HepG2 (cell line): Measurements from ENCODE around the gene KIF2C. TPM values are rescaled to one million over a fixed set of nuclear protein-coding genes. Genes with fewer than 3 reads are reported as not detected.
A peak's percentile ranks its signal among the peaks of the same experiment; 100 is the strongest.

Experiments used
- ADNP ChIP-seq: sonication (generic); formaldehyde crosslinking; IDR thresholded peaks from 2 replicates; pipeline ENCODE4 v1.4.0; 2020; ENCODE audit warnings: missing genetic modification reagents
- FIP1L1 ChIP-seq: fragments of 200-400 bp; formaldehyde crosslinking; IDR thresholded peaks from 2 replicates; pipeline ENCODE4 v1.6.1; 2018; ENCODE audit warnings: low read depth, mild to moderate bottlenecking, low read length, moderate library complexity, borderline replicate concordance; ENCODE audit not compliant: insufficient read depth
- FOXP1 ChIP-seq, 2 experiments: fragments of 450-650 bp in 1 of 2; IDR thresholded peaks; 2 replicates each; pipeline ENCODE4 v1.6.1; 2017 to 2018; ENCODE audit warnings: antibody characterized with exemption in 1 of 2
- GATAD1 ChIP-seq: IDR thresholded peaks from 2 replicates; pipeline ENCODE4 v1.6.1; 2016; ENCODE audit warnings: missing genetic modification reagents, missing compliant biosample characterization
- GATAD2A ChIP-seq: IDR thresholded peaks from 2 replicates; pipeline ENCODE4 v1.6.1; 2016
- GTF3A ChIP-seq: sonication (generic); formaldehyde crosslinking; conservative IDR thresholded peaks from 2 replicates; pipeline ENCODE4 v1.4.0; 2020; ENCODE audit warnings: mild to moderate bottlenecking, missing genetic modification reagents
- HNRNPL ChIP-seq: fragments of 200-400 bp; formaldehyde crosslinking; IDR thresholded peaks from 2 replicates; pipeline ENCODE4 v1.6.1; 2017; ENCODE audit warnings: mild to moderate bottlenecking, low read depth, low read length
- JDP2 ChIP-seq: sonication (generic); formaldehyde crosslinking; IDR thresholded peaks from 2 replicates; pipeline ENCODE4 v1.8.1; 2022; ENCODE audit warnings: missing genetic modification reagents, borderline replicate concordance
- MAZ ChIP-seq, 2 experiments: sonication (generic) in 1 of 2; formaldehyde crosslinking in 1 of 2; IDR thresholded peaks; 2 replicates each; pipeline versions ENCODE4 v1.5.0 to v1.6.1; 2012 to 2020; ENCODE audit warnings: low read depth in 2 of 2, mild to moderate bottlenecking in 2 of 2, borderline replicate concordance in 1 of 2, improper control_type of control experiment in 1 of 2, low read length in 1 of 2, missing genetic modification reagents in 1 of 2, moderate library complexity in 1 of 2
- MLX ChIP-seq: IDR thresholded peaks from 2 replicates; pipeline ENCODE4 v1.6.1; 2016
- MNT ChIP-seq: fragments of 450-650 bp; IDR thresholded peaks from 2 replicates; pipeline ENCODE4 v1.6.1; 2016
- PHF8 ChIP-seq: sonication (generic); formaldehyde crosslinking; IDR thresholded peaks from 2 replicates; pipeline ENCODE4 v1.5.0; 2020; ENCODE audit warnings: missing genetic modification reagents
- POGZ ChIP-seq: sonication (generic); formaldehyde crosslinking; IDR thresholded peaks from 2 replicates; pipeline ENCODE4 v1.4.0; 2020; ENCODE audit warnings: mild to moderate bottlenecking, missing genetic modification reagents
- POLR2A ChIP-seq, 2 experiments: IDR thresholded peaks; 2 replicates each; pipeline ENCODE4 v1.6.1; 2011; ENCODE audit warnings: low read depth in 2 of 2, low read length in 2 of 2, mild to moderate bottlenecking in 1 of 2, moderate library complexity in 1 of 2; ENCODE audit not compliant: insufficient read depth in 1 of 2
- PRPF4 ChIP-seq: fragments of 200-400 bp; formaldehyde crosslinking; IDR thresholded peaks from 2 replicates; pipeline ENCODE4 v1.6.1; 2016; ENCODE audit warnings: low read length, low read depth; ENCODE audit not compliant: poor library complexity, severe bottlenecking
- SNAPC2 ChIP-seq: sonication (generic); formaldehyde crosslinking; IDR thresholded peaks from 2 replicates; pipeline ENCODE4 v1.8.1; 2022; ENCODE audit warnings: mild to moderate bottlenecking, missing genetic modification reagents
- SOX5 ChIP-seq: IDR thresholded peaks from 2 replicates; pipeline ENCODE4 v1.6.1; 2016; ENCODE audit warnings: borderline replicate concordance
- TBX3 ChIP-seq: fragments of 450-650 bp; IDR thresholded peaks from 2 replicates; pipeline ENCODE4 v1.6.1; 2017; ENCODE audit warnings: antibody characterized with exemption, mild to moderate bottlenecking, inconsistent platforms, borderline replicate concordance
- TRIM24 ChIP-seq: sonication (generic); formaldehyde crosslinking; IDR thresholded peaks from 2 replicates; pipeline ENCODE4 v1.8.0; 2022; ENCODE audit warnings: mild to moderate bottlenecking, missing genetic modification reagents
- ZBTB43 ChIP-seq: sonication (generic); formaldehyde crosslinking; conservative IDR thresholded peaks from 2 replicates; pipeline ENCODE4 v1.4.0; 2020; ENCODE audit warnings: missing genetic modification reagents
- ZBTB44 ChIP-seq: sonication (generic); formaldehyde crosslinking; IDR thresholded peaks from 2 replicates; pipeline ENCODE4 v1.4.0; 2020; ENCODE audit warnings: missing genetic modification reagents
- ZBTB7A ChIP-seq: sonication (generic); formaldehyde crosslinking; IDR thresholded peaks from 2 replicates; pipeline ENCODE4 v1.8.0; 2022; ENCODE audit warnings: mild to moderate bottlenecking, missing genetic modification reagents
- ZFP37 ChIP-seq: sonication (generic); formaldehyde crosslinking; IDR thresholded peaks from 2 replicates; pipeline ENCODE4 v1.4.0; 2020; ENCODE audit warnings: missing genetic modification reagents, borderline replicate concordance
- ZNF10 ChIP-seq: sonication (generic); formaldehyde crosslinking; IDR thresholded peaks from 2 replicates; pipeline ENCODE4 v1.4.0; 2020; ENCODE audit warnings: mild to moderate bottlenecking, low read depth, missing genetic modification reagents, borderline replicate concordance
- ZNF124 ChIP-seq: sonication (generic); formaldehyde crosslinking; IDR thresholded peaks from 2 replicates; pipeline ENCODE4 v1.4.0; 2020; ENCODE audit warnings: missing genetic modification reagents
- polyA plus RNA-seq, 8 experiments: library from polyadenylated mRNA; depleted of rRNA in 3 of 8; stranded (reverse) in 7 of 8; unstranded in 1 of 8; fragments of >200 nt; fragmentation: Illumina TruSeq in 4 of 8; extraction: Trizol in 4 of 8; gene quantifications; 2 replicates each; pipeline versions ENCODE4 v1.2.1 to v1.2.3, GENCODE V29; 2011 to 2016; ENCODE audit warnings: low read depth in 4 of 8, missing spikeins in 1 of 8, mixed read lengths in 1 of 8; ENCODE audit not compliant: insufficient read depth in 1 of 8
- total RNA-seq, 5 experiments: library from RNA; depleted of rRNA; stranded (reverse); fragments of >200 nt; fragmentation: Illumina TruSeq; extraction: Trizol; gene quantifications; 2 replicates each; pipeline ENCODE4 v1.2.3, GENCODE V29; 2016; ENCODE audit warnings: low read depth in 1 of 5

The KIF2C gene
- total and polyA plus RNA-seq, 2 of the 13 experiments (the other 11 are each of a cell fraction or from before 2014, with no cell fraction given): 29.7 to 53.7 TPM

GRCh38 chr1:44808063-44808937, 68.7 kb downstream of the KIF2C start, which contains the start of gene BTBD19 (continued):
- no peak for TF ChIP-seq FIP1L1
- no peak for TF ChIP-seq TRIM24
- TF ChIP-seq SNAPC2 (CRISPR knock-in tag): peak; percentile 4; the same call in 1 of the 2 replicates
- TF ChIP-seq HNRNPL: no peak
- no peak for TF ChIP-seq ZNF124
- no peak for TF ChIP-seq PRPF4
- TF ChIP-seq MLX (CRISPR knock-in tag): no peak
- TF ChIP-seq GTF3A (CRISPR knock-in tag): no peak
- TF ChIP-seq GATAD2A (CRISPR knock-in tag): no peak
- no peak for TF ChIP-seq FOXP1 (IDR thresholded peaks at IDR 0.05)
- no peak for TF ChIP-seq FOXP1 (CRISPR knock-in tag; IDR thresholded peaks at IDR 0.05)
- peak; percentile 80 for TF ChIP-seq ZBTB7A
- no peak for TF ChIP-seq ADNP (CRISPR knock-in tag)
- no peak for TF ChIP-seq ZBTB44 (CRISPR knock-in tag)
- TF ChIP-seq MNT: no peak
- TF ChIP-seq POGZ (CRISPR knock-in tag): no peak
- 0 out of 2 replicates have a peak, but pooled peaks have one; percentile 23 for TF ChIP-seq ZBTB43 (CRISPR knock-in tag)
- no peak for TF ChIP-seq SOX5
- peak; percentile 37; the same call in 1 of the 2 replicates for TF ChIP-seq TBX3
- peak in 1 of 2 experiments; percentile 63; a peak in 2 of 4 replicates for TF ChIP-seq POLR2A (IDR thresholded peaks at IDR 0.05; ENCODE audit: insufficient read depth in 1 of 2, low read depth in 2 of 2, low read length in 2 of 2)
- no peak for TF ChIP-seq ZNF10
- no peak for TF ChIP-seq JDP2 (CRISPR knock-in tag)
- TF ChIP-seq GATAD1 (CRISPR knock-in tag): peak; percentile 41; the same call in 1 of the 2 replicates
- TF ChIP-seq PHF8 (CRISPR knock-in tag): peak; percentile 46
- TF ChIP-seq MAZ (IDR thresholded peaks at IDR 0.05; ENCODE audit: borderline replicate concordance, low read depth, low read length): no peak
- TF ChIP-seq MAZ (CRISPR knock-in tag; IDR thresholded peaks at IDR 0.05; ENCODE audit: low read depth): peak; percentile 76
- TF ChIP-seq ZFP37 (CRISPR knock-in tag): no peak
